ENCODE measurements around the gene PPEF2. TPM values are rescaled to one million over a fixed set of nuclear protein-coding genes. Genes with fewer than 3 reads are reported as not detected.

PPEF2 gene, protein sequence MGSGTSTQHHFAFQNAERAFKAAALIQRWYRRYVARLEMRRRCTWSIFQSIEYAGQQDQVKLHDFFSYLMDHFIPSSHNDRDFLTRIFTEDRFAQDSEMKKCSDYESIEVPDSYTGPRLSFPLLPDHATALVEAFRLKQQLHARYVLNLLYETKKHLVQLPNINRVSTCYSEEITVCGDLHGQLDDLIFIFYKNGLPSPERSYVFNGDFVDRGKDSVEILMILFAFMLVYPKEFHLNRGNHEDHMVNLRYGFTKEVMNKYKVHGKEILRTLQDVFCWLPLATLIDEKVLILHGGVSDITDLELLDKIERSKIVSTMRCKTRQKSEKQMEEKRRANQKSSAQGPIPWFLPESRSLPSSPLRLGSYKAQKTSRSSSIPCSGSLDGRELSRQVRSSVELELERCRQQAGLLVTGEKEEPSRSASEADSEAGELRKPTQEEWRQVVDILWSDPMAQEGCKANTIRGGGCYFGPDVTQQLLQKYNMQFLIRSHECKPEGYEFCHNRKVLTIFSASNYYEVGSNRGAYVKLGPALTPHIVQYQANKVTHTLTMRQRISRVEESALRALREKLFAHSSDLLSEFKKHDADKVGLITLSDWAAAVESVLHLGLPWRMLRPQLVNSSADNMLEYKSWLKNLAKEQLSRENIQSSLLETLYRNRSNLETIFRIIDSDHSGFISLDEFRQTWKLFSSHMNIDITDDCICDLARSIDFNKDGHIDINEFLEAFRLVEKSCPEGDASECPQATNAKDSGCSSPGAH
- total RNA-seq, result not detected in 2 replicates

DNA sequence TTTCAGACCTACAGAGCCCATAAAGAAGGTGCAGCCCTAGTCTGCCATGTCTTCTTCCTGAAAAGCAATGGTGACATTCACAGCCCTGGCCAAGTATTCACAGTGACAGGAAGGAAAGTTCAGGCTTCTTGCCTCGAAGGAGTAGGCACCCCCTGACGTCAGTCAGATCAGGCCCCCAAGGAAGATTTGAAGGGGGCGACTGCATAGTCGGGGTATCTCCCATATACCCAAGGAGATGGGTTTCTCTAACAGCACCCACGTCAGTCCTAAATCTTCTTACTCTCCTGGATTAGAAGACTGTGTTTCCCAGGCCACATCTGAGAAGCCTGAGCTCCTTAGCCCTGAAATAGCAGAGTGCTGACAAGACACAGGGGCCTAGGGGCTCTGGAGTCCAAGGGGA is at the start of gene PPEF2:
TSS of gene PPEF2 (minus strand) at position 101 of the 400 bp plus-strand sequence. CDS start 6,127 bp downstream, outside the sequence.

GRCh38 chr4:75940692-75941253 is 38.5 kb upstream of the PPEF2 start, which contains the start of gene NAAA:
TSS of gene NAAA (minus strand) at chr4:75941013. CDS start at chr4:75940949, 64 bp downstream.

Other genes with a start within 250 kb of the PPEF2 start
- gene G3BP2, start 229.0 kb downstream of the PPEF2 start, total RNA-seq, result 113 and 184 TPM in 2 replicates
- 46.8 and 97.6 TPM in 2 replicates for gene USO1, start 177.9 kb downstream of the PPEF2 start, total RNA-seq
- 18.0 and 20.1 TPM in 2 replicates for gene NAAA, start 38.6 kb upstream of the PPEF2 start, total RNA-seq
- gene SDAD1, start 88.5 kb upstream of the PPEF2 start, total RNA-seq, result 16.4 and 28.9 TPM in 2 replicates
- not detected in 2 replicates for gene CXCL9, start 105.1 kb upstream of the PPEF2 start, total RNA-seq
- gene CXCL10, start 121.0 kb upstream of the PPEF2 start, total RNA-seq, result 1.1 and 5.5 TPM in 2 replicates
- gene CXCL11, start 133.6 kb upstream of the PPEF2 start, total RNA-seq, result 1.5 and 5.7 TPM in 2 replicates
- gene ART3, start 172.3 kb upstream of the PPEF2 start, total RNA-seq, result not detected in 2 replicates
- 44.0 and 50.3 TPM in 2 replicates for gene NUP54, start 245.9 kb upstream of the PPEF2 start, total RNA-seq

Measured in bladder microvascular endothelial cell (primary cell).